WTC11 (cell line): Measurements from ENCODE around the gene LRSAM1. TPM values are rescaled to one million over a fixed set of nuclear protein-coding genes. Genes with fewer than 3 reads are reported as not detected.
A peak's percentile ranks its signal among the peaks of the same experiment; 100 is the strongest.

Experiments used
- ATAC-seq: fragments of 200-7000 bp; cut with Tn5 transposase; 2 replicates; pipeline ENCODE4 v1.10.0; 2021; ENCODE audit warnings: mild to moderate bottlenecking, moderate library complexity
- CTCF ChIA-PET: fragments of 300-600 bp; sonication (Branson Sonifier 250); formaldehyde crosslinking; loops from one replicate; lab custom pipeline; 2021; ENCODE audit warnings: antibody characterized with exemption; lab: Charles Lee
- POLR2A ChIA-PET: fragments of 350-600 bp; sonication (Branson Sonifier 250); formaldehyde crosslinking; loops from one replicate; lab custom pipeline; 2021; ENCODE audit warnings: antibody characterized with exemption; lab: Charles Lee
- DNase-seq: peaks from one replicate; pipeline ENCODE4 v3.0.0; 2021; ENCODE audit warnings: low spot score
- H3K27ac Mint-ChIP-seq: 2 replicates; pipeline ENCODE4 v1.8.0; 2021; ENCODE audit warnings: mixed read lengths
- H3K27me3 Mint-ChIP-seq: 2 replicates; pipeline ENCODE4 v1.8.0; 2021; ENCODE audit warnings: low read depth, mild to moderate bottlenecking, moderate library complexity, mixed read lengths
- H3K36me3 Mint-ChIP-seq: 2 replicates; pipeline ENCODE4 v1.8.0; 2021; ENCODE audit warnings: mixed read lengths
- H3K4me1 Mint-ChIP-seq: 2 replicates; pipeline ENCODE4 v1.8.0; 2022; ENCODE audit warnings: mixed read lengths
- H3K4me3 Mint-ChIP-seq: 2 replicates; pipeline ENCODE4 v1.8.0; 2021; ENCODE audit warnings: mild to moderate bottlenecking, moderate library complexity, mixed read lengths
- H3K9me3 Mint-ChIP-seq: 2 replicates; pipeline ENCODE4 v1.8.0; 2021; ENCODE audit warnings: mixed read lengths
- CREM ChIP-seq: sonication (generic); formaldehyde crosslinking; IDR thresholded peaks from 2 replicates; pipeline ENCODE4 v1.8.1; 2022; ENCODE audit warnings: mild to moderate bottlenecking, missing genetic modification reagents, moderate library complexity
- E2F1 ChIP-seq: sonication (generic); formaldehyde crosslinking; IDR thresholded peaks from 2 replicates; pipeline ENCODE4 v1.8.0; 2022; ENCODE audit warnings: mild to moderate bottlenecking, missing genetic modification reagents
- ESRRA ChIP-seq: sonication (generic); formaldehyde crosslinking; IDR thresholded peaks from 2 replicates; pipeline ENCODE4 v1.8.1; 2022; ENCODE audit warnings: mild to moderate bottlenecking, missing genetic modification reagents, borderline replicate concordance
- ETV6 ChIP-seq: sonication (generic); formaldehyde crosslinking; IDR thresholded peaks from 2 replicates; pipeline ENCODE4 v1.8.1; 2022; ENCODE audit warnings: mild to moderate bottlenecking, missing genetic modification reagents
- FOXJ3 ChIP-seq: sonication (generic); formaldehyde crosslinking; IDR thresholded peaks from 2 replicates; pipeline ENCODE4 v1.9.0; 2021; ENCODE audit warnings: missing genetic modification reagents, mild to moderate bottlenecking, borderline replicate concordance
- FOXK1 ChIP-seq: sonication (generic); formaldehyde crosslinking; IDR thresholded peaks from 2 replicates; pipeline ENCODE4 v1.8.0; 2022; ENCODE audit warnings: mild to moderate bottlenecking, moderate library complexity, missing genetic modification reagents
- GTF2I ChIP-seq: fragments of 250-450 bp; sonication (Bioruptor Pico); conservative IDR thresholded peaks from 2 replicates; pipeline ENCODE4 v1.4.0; 2021; ENCODE audit warnings: mild to moderate bottlenecking
- JAZF1 ChIP-seq: fragments of 250-450 bp; sonication (Bioruptor Pico); IDR thresholded peaks from 2 replicates; pipeline ENCODE4 v1.9.0; 2021; ENCODE audit warnings: moderate library complexity, mild to moderate bottlenecking, inconsistent platforms
- KAT7 ChIP-seq: sonication (generic); formaldehyde crosslinking; IDR thresholded peaks from 2 replicates; pipeline ENCODE4 v1.8.1; 2023; ENCODE audit warnings: missing genetic modification reagents, mild to moderate bottlenecking, borderline replicate concordance
- MYBL2 ChIP-seq: sonication (generic); formaldehyde crosslinking; IDR thresholded peaks from 2 replicates; pipeline ENCODE4 v1.8.1; 2023; ENCODE audit warnings: mild to moderate bottlenecking, moderate library complexity, missing genetic modification reagents
- NFATC4 ChIP-seq: fragments of 250-450 bp; sonication (Bioruptor Pico); IDR thresholded peaks from 2 replicates; pipeline ENCODE4 v1.9.0; 2021; ENCODE audit warnings: mild to moderate bottlenecking
- RELA ChIP-seq: sonication (generic); formaldehyde crosslinking; IDR thresholded peaks from 2 replicates; pipeline ENCODE4 v1.8.1; 2022; ENCODE audit warnings: missing genetic modification reagents, mild to moderate bottlenecking, borderline replicate concordance
- SMAD3 ChIP-seq: sonication (generic); formaldehyde crosslinking; IDR thresholded peaks from 2 replicates; pipeline ENCODE4 v1.8.0; 2022; ENCODE audit warnings: missing genetic modification reagents, mild to moderate bottlenecking, borderline replicate concordance
- SOX15 ChIP-seq: fragments of 250-450 bp; sonication (Bioruptor Pico); IDR thresholded peaks from 2 replicates; pipeline ENCODE4 v1.9.0; 2021; ENCODE audit warnings: mild to moderate bottlenecking
- TCF7 ChIP-seq: sonication (generic); formaldehyde crosslinking; IDR thresholded peaks from 2 replicates; pipeline ENCODE4 v1.8.0; 2022; ENCODE audit warnings: mild to moderate bottlenecking, low read depth, missing genetic modification reagents, moderate library complexity
- ZNF219 ChIP-seq: sonication (generic); formaldehyde crosslinking; IDR thresholded peaks from 2 replicates; pipeline ENCODE4 v1.8.0; 2023; ENCODE audit warnings: missing genetic modification reagents, mild to moderate bottlenecking, borderline replicate concordance
- ZNF232 ChIP-seq: sonication (generic); formaldehyde crosslinking; IDR thresholded peaks from 2 replicates; pipeline ENCODE4 v1.8.0; 2022; ENCODE audit warnings: mild to moderate bottlenecking, missing genetic modification reagents
- total RNA-seq: library from RNA; stranded (reverse); gene quantifications from 3 replicates; pipeline ENCODE4 v1.2.3, GENCODE V29; 2021
- TF ChIP-seq, protein P1 (sequence below): sonication (generic); formaldehyde crosslinking; IDR thresholded peaks from 2 replicates; pipeline ENCODE4 v1.8.1; 2023; ENCODE audit warnings: mild to moderate bottlenecking, missing genetic modification reagents, moderate library complexity
- TF ChIP-seq, protein P2 (sequence below): sonication (generic); formaldehyde crosslinking; IDR thresholded peaks from 2 replicates; pipeline ENCODE4 v1.8.1; 2023; ENCODE audit warnings: mild to moderate bottlenecking, moderate library complexity, missing genetic modification reagents
- TF ChIP-seq, protein P3 (sequence below): fragments of 250-450 bp; sonication (Bioruptor Pico); IDR thresholded peaks from 2 replicates; pipeline ENCODE4 v1.9.0; 2021; ENCODE audit warnings: mild to moderate bottlenecking
- TF ChIP-seq, protein P4 (sequence below): fragments of 200-600 bp; IDR thresholded peaks from 2 replicates; pipeline ENCODE4 v1.8.0; 2022; ENCODE audit warnings: antibody characterized with exemption
- TF ChIP-seq, protein P5 (sequence below): sonication (generic); formaldehyde crosslinking; IDR thresholded peaks from 2 replicates; pipeline ENCODE4 v1.8.1; 2023; ENCODE audit warnings: mild to moderate bottlenecking, missing genetic modification reagents

LRSAM1 gene
- total RNA-seq, 1 experiment from 2014 or later: 32.4 TPM

DNA sequence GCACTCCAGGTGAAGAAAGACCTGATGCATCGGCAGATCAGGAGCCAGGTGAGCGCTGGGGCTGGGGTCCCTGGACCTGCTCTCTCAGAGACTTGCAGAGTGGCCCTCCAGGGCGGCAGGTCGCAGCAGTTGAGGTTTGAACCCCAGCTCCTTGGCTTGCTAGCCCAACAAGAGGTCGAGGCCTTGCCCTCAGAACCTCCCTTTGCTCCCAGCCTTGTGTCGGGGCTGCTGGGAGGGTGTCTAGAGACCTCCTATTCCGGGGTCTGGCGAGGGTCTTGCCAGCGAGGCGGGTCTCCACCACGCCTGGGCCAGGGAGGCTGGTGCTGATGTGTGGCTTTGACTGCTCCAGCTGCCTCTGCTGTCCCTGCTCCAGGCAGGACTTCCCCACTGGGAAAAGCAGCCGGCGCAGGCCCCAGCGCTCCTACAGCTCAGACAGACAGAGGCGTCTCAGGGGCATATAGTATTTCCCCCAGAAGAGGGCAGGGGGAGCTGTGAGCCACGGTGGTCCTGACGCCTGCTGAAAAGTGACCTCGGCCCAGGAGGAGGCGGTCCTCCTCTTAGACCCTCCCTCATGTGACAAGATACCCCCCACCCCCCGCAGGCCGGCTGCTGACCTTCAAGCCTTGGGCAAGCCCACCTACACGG lies 38.3 kb downstream of the LRSAM1 start (continued):
- TF ChIP-seq ETV6 (CRISPR knock-in tag): no peak
- TF ChIP-seq E2F1 (CRISPR knock-in tag): no peak
- TF ChIP-seq ZNF232 (CRISPR knock-in tag): no peak
- TF ChIP-seq, protein P1, sequence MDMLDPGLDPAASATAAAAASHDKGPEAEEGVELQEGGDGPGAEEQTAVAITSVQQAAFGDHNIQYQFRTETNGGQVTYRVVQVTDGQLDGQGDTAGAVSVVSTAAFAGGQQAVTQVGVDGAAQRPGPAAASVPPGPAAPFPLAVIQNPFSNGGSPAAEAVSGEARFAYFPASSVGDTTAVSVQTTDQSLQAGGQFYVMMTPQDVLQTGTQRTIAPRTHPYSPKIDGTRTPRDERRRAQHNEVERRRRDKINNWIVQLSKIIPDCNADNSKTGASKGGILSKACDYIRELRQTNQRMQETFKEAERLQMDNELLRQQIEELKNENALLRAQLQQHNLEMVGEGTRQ (CRISPR knock-in tag): peak; percentile 55
- no peak for TF ChIP-seq SMAD3 (CRISPR knock-in tag)
- TF ChIP-seq KAT7 (CRISPR knock-in tag): no peak
- no peak for TF ChIP-seq JAZF1
- no peak for TF ChIP-seq CREM (CRISPR knock-in tag)
- TF ChIP-seq RELA (CRISPR knock-in tag): no peak

DNA sequence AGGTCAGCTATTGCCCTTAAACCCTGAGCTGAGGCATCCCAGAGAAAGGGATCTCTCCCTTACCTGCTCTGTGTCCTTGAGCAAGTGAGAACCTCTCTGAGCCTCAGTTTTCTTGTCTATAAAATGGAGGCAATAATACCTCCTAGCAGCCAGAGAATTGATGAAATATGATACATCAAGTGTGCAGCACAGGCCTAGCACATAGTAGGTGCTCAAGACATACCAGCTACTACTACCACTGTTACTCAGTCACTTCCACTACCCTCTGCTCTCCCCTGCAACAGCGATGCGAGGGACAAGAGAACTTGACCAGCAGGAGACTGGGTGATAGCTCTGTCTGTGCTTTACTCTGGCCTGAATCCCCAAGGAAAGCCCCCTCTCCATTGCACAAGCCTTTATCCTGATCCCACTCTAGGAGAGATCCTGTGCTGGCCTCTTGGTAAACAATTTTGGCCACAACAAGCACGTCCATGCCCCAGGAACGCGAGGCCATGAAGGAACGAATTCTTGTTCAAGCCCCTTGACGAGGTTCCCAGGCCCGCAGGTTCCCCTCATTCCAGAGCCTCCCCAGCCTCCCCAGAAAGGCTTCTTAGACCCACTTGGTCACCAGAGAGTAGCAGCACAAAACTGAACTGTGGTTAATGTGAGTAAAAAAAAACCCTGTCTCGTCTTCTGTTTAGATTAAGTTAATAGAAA lies 39.4 kb downstream of the LRSAM1 start:
- DNase-seq: no peak
- Mint-ChIP-seq H3K27me3 (no peaks in the 10 kb centered on the region), H3K9me3 (no peaks in the 10 kb centered on the region), H3K27ac (no peak overlapping the region), H3K4me3 (no peak overlapping the region), H3K4me1 (peaks cover 5% of the 10 kb centered on the region), H3K36me3 (peaks cover 9% of the 10 kb centered on the region; the same call in 1 of the 2 replicates)
- POLR2A ChIA-PET: no interaction called here
- CTCF ChIA-PET: interaction anchor here (0.6 to 4.3 kb wide), 12 partner anchors 10 to 244 kb away, joined by 3 to 40 read pairs (median 10); partner anchors contain the start of gene TOR2A
- TF ChIP-seq MYBL2 (CRISPR knock-in tag) (no peak), ESRRA (CRISPR knock-in tag) (no peak), NFATC4 (no peak), FOXK1 (CRISPR knock-in tag) (no peak), ZNF219 (no peak), SOX15 (CRISPR knock-in tag) (no peak), GTF2I (no peak), FOXJ3 (no peak), TCF7 (CRISPR knock-in tag) (no peak)
- TF ChIP-seq, protein P2, sequence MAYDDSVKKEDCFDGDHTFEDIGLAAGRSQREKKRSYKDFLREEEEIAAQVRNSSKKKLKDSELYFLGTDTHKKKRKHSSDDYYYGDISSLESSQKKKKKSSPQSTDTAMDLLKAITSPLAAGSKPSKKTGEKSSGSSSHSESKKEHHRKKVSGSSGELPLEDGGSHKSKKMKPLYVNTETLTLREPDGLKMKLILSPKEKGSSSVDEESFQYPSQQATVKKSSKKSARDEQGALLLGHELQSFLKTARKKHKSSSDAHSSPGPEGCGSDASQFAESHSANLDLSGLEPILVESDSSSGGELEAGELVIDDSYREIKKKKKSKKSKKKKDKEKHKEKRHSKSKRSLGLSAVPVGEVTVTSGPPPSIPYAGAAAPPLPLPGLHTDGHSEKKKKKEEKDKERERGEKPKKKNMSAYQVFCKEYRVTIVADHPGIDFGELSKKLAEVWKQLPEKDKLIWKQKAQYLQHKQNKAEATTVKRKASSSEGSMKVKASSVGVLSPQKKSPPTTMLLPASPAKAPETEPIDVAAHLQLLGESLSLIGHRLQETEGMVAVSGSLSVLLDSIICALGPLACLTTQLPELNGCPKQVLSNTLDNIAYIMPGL: no peak
- TF ChIP-seq, protein P3, sequence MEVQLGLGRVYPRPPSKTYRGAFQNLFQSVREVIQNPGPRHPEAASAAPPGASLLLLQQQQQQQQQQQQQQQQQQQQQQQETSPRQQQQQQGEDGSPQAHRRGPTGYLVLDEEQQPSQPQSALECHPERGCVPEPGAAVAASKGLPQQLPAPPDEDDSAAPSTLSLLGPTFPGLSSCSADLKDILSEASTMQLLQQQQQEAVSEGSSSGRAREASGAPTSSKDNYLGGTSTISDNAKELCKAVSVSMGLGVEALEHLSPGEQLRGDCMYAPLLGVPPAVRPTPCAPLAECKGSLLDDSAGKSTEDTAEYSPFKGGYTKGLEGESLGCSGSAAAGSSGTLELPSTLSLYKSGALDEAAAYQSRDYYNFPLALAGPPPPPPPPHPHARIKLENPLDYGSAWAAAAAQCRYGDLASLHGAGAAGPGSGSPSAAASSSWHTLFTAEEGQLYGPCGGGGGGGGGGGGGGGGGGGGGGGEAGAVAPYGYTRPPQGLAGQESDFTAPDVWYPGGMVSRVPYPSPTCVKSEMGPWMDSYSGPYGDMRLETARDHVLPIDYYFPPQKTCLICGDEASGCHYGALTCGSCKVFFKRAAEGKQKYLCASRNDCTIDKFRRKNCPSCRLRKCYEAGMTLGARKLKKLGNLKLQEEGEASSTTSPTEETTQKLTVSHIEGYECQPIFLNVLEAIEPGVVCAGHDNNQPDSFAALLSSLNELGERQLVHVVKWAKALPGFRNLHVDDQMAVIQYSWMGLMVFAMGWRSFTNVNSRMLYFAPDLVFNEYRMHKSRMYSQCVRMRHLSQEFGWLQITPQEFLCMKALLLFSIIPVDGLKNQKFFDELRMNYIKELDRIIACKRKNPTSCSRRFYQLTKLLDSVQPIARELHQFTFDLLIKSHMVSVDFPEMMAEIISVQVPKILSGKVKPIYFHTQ (CRISPR knock-in tag): no peak
- TF ChIP-seq, protein P4, sequence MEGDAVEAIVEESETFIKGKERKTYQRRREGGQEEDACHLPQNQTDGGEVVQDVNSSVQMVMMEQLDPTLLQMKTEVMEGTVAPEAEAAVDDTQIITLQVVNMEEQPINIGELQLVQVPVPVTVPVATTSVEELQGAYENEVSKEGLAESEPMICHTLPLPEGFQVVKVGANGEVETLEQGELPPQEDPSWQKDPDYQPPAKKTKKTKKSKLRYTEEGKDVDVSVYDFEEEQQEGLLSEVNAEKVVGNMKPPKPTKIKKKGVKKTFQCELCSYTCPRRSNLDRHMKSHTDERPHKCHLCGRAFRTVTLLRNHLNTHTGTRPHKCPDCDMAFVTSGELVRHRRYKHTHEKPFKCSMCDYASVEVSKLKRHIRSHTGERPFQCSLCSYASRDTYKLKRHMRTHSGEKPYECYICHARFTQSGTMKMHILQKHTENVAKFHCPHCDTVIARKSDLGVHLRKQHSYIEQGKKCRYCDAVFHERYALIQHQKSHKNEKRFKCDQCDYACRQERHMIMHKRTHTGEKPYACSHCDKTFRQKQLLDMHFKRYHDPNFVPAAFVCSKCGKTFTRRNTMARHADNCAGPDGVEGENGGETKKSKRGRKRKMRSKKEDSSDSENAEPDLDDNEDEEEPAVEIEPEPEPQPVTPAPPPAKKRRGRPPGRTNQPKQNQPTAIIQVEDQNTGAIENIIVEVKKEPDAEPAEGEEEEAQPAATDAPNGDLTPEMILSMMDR: no peak
- TF ChIP-seq, protein P5, sequence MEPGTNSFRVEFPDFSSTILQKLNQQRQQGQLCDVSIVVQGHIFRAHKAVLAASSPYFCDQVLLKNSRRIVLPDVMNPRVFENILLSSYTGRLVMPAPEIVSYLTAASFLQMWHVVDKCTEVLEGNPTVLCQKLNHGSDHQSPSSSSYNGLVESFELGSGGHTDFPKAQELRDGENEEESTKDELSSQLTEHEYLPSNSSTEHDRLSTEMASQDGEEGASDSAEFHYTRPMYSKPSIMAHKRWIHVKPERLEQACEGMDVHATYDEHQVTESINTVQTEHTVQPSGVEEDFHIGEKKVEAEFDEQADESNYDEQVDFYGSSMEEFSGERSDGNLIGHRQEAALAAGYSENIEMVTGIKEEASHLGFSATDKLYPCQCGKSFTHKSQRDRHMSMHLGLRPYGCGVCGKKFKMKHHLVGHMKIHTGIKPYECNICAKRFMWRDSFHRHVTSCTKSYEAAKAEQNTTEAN (CRISPR knock-in tag): no peak
- ATAC-seq: no peak
